Bronchial epithelial cell (primary cell): Measurements from ENCODE around the gene HS6ST2. TPM values are rescaled to one million over a fixed set of nuclear protein-coding genes. Genes with fewer than 3 reads are reported as not detected.

Experiments
- DNase-seq: peaks from one replicate; pipeline ENCODE4 v3.0.0-alpha.2; 2010; ENCODE audit warnings: low read depth
- FAIRE-seq: peaks from 2 replicates; lab custom pipeline; 2011; peaks lifted over from hg19 to GRCh38; lab: Jason Lieb, UNC
- H3K27me3 ChIP-seq: 2 replicates; pipeline ENCODE4 v1.5.1; 2011; ENCODE audit warnings: low read length; ENCODE audit not compliant: control insufficient read depth, insufficient read depth
- H3K36me3 ChIP-seq: 2 replicates; pipeline ENCODE4 v1.5.1; 2011; ENCODE audit warnings: low read length; ENCODE audit not compliant: control insufficient read depth, insufficient read depth
- H3K4me3 ChIP-seq: 2 replicates; pipeline ENCODE4 v1.5.1; 2011; ENCODE audit warnings: mild to moderate bottlenecking, low read depth, low read length, control low read depth
- total RNA-seq: library from RNA; depleted of rRNA; stranded (reverse); fragments of >200 nt; gene quantifications from 2 replicates; pipeline ENCODE4 v1.2.1, GENCODE V29; 2014
- TF ChIP-seq, protein P1 (sequence below): IDR thresholded peaks from 2 replicates; pipeline ENCODE4 v1.5.1; 2011; ENCODE audit warnings: mild to moderate bottlenecking, moderate library complexity, low read length, control low read depth, inconsistent platforms; ENCODE audit not compliant: insufficient read depth, severe bottlenecking

The HS6ST2 gene
- total RNA-seq, 1 donor from 2014 or later = 16.8 TPM

DNA sequence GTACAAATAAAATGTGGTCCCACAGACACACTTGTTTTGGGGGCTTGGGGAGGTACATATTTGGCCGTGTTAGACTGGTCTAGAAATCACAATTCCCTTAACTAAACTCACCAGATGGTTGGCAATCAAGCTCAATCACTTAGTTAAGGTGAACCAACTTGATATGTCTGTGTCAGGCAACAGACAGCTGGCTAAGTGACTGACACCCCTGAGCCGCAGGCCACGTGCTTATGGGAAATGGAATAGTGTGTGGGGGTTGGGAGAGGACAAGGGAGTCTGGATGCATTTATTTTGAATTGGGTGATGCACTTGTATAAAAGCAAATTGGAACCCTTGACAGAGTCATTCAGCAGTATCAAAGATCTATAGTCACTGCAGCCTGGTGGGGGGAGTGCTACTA, 209.0 kb downstream of the HS6ST2 start:
- FAIRE-seq (no peak), DNase-seq (no peak)
- H3K27me3 ChIP-seq = no peaks in the 10 kb centered on the region
- H3K4me3 ChIP-seq = no peak overlapping the region
- TF ChIP-seq, protein P1, sequence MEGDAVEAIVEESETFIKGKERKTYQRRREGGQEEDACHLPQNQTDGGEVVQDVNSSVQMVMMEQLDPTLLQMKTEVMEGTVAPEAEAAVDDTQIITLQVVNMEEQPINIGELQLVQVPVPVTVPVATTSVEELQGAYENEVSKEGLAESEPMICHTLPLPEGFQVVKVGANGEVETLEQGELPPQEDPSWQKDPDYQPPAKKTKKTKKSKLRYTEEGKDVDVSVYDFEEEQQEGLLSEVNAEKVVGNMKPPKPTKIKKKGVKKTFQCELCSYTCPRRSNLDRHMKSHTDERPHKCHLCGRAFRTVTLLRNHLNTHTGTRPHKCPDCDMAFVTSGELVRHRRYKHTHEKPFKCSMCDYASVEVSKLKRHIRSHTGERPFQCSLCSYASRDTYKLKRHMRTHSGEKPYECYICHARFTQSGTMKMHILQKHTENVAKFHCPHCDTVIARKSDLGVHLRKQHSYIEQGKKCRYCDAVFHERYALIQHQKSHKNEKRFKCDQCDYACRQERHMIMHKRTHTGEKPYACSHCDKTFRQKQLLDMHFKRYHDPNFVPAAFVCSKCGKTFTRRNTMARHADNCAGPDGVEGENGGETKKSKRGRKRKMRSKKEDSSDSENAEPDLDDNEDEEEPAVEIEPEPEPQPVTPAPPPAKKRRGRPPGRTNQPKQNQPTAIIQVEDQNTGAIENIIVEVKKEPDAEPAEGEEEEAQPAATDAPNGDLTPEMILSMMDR = no peak
- no peaks in the 10 kb centered on the region for H3K36me3 ChIP-seq

DNA sequence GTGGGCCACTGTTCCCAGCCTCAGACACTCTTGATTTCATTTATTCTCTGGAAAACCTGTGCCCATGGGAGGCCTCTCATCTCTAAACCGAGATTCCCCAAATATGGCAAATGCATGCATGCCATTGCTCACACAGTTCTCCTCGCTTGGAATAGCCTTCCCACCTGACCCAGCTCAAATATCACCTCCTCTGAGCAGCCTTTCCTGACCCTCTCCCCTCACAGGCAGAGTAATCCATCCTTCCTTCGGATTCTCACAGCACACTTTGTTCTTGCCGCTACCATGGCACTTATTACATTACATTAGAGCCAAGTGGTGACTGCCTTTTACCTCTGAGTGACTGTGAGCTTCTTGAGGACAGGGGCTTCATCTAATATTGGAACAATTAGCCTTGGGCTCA, 209.5 kb downstream of the HS6ST2 start:
- TF ChIP-seq, protein P1 = no peak
- no peak overlapping the region for H3K4me3 ChIP-seq
- H3K36me3 ChIP-seq = no peaks in the 10 kb centered on the region
- DNase-seq (no peak), FAIRE-seq (no peak)
- no peaks in the 10 kb centered on the region for H3K27me3 ChIP-seq

DNA sequence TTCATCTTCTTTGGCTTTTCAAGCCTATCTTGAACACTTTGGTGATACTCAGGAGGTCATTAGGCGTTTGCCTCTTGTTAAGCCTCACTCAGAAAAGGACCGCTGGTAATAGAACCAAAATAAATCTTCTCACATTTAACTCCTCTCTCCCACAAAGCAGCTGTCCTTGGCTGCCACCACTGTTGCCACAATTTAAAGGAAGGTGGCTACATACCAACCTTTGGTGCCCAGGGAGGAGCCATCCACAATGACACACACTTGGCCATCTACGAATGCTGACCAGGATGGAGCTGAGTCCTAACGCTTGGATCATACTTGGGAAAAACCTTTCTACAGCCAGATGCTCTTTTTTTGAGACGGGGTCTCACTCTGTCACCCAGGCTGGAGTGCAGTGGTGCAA, 210.2 kb downstream of the HS6ST2 start:
- TF ChIP-seq, protein P1 = no peak
- no peak for DNase-seq
- no peak for FAIRE-seq

DNA sequence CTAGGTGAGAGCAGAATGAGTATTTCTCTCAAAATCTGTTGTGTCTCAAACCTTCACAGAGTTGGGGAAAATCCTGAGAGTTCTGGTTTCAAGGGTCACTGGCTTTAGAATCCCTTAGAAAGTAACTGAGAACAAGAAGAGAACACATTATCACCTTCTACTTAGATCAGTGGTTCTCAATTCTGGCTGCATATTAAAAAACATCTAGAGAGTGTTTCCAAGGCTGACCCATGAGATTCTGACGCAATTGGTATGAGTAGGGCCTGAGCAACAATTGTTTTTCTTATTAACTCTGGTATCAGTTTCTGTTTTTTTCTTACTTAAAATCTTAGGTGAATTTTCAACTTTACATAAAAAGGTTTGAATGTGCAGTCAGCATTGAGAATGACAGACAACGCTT, 212.8 kb downstream of the HS6ST2 start:
- FAIRE-seq (no peak), DNase-seq (no peak)
- TF ChIP-seq, protein P1 = no peak
- Histone ChIP-seq H3K4me3 (no peak overlapping the region), H3K27me3 (no peaks in the 10 kb centered on the region), H3K36me3 (no peaks in the 10 kb centered on the region)

More for the DNA sequence above, 210.2 kb downstream of the HS6ST2 start:
- H3K4me3 ChIP-seq = no peak overlapping the region
- H3K36me3 ChIP-seq = no peaks in the 10 kb centered on the region
- no peaks in the 10 kb centered on the region for H3K27me3 ChIP-seq

DNA sequence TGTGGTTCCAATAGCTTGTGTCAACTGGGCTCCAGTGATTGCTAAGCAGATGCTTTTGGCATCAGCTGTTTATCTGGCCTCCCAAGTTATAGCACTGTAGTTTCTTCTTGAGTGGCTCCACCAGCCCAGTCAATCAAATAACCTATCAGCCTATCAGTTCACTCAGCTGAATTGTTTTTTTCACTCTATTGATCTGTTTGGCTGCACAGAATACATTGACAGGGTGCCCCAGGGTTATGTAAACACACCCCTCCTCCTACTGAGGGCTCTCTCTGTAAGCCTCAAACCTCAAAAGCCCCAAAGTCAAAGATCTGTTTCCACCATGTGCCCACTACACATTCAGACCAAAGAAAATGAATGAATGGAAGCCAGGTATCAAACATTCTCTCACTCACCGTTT, 214.0 kb downstream of the HS6ST2 start:
- FAIRE-seq (no peak), DNase-seq (no peak)
- TF ChIP-seq, protein P1 = no peak
- Histone ChIP-seq H3K36me3 (no peaks in the 10 kb centered on the region), H3K4me3 (no peak overlapping the region), H3K27me3 (no peaks in the 10 kb centered on the region)

DNA sequence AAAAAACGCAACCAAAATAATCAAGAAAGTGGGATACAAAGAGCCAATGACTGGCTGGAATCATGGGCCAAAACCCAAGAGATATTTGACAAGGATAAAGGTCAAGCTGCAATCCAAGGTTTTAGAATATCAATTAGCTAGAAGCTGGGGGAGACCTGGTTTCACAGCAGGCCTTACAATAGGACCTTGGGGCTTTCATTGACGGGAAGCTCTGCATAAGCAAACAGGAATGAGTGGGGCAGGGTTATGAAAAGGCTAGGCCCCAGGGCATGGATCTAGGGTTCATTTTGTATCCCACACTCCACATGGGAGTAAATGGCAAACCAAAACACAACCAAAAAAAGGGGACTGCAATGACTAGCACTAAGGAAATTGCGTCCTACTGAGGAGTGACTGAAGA, 215.3 kb downstream of the HS6ST2 start:
- Histone ChIP-seq H3K36me3 (no peaks in the 10 kb centered on the region), H3K27me3 (no peaks in the 10 kb centered on the region), H3K4me3 (no peak overlapping the region)
- TF ChIP-seq, protein P1 = no peak
- no peak for DNase-seq
- FAIRE-seq = no peak
